BLaER1 (cell line): ENCODE data around the gene PCK1.

Source experiments
- H3K27ac ChIP-seq: shearing (Covaris generic); formaldehyde crosslinking; 2 replicates; pipeline ENCODE4 v1.8.1; 2022
- H3K27me3 ChIP-seq: shearing (Covaris generic); formaldehyde crosslinking; 2 replicates; pipeline ENCODE4 v1.8.1; 2022
- H3K36me3 ChIP-seq: shearing (Covaris generic); formaldehyde crosslinking; 2 replicates; pipeline ENCODE4 v1.8.1; 2022
- H3K4me1 ChIP-seq: shearing (Covaris generic); formaldehyde crosslinking; 2 replicates; pipeline ENCODE4 v1.8.1; 2022
- H3K4me2 ChIP-seq: shearing (Covaris generic); formaldehyde crosslinking; 2 replicates; pipeline ENCODE4 v1.8.1; 2022
- H3K4me3 ChIP-seq: shearing (Covaris generic); formaldehyde crosslinking; 2 replicates; pipeline ENCODE4 v1.8.1; 2022
- H3K9ac ChIP-seq: shearing (Covaris generic); formaldehyde crosslinking; 2 replicates; pipeline ENCODE4 v1.8.1; 2022
- H3K9me3 ChIP-seq: shearing (Covaris generic); formaldehyde crosslinking; 2 replicates; pipeline ENCODE4 v1.8.1; 2022
- H4K20me1 ChIP-seq: shearing (Covaris generic); formaldehyde crosslinking; 2 replicates; pipeline ENCODE4 v1.8.1; 2022
- Cebpa-rat ChIP-seq: shearing (Covaris generic); IDR thresholded peaks from 2 replicates; pipeline ENCODE4 v1.8.1; 2022

PCK1 gene

DNA sequence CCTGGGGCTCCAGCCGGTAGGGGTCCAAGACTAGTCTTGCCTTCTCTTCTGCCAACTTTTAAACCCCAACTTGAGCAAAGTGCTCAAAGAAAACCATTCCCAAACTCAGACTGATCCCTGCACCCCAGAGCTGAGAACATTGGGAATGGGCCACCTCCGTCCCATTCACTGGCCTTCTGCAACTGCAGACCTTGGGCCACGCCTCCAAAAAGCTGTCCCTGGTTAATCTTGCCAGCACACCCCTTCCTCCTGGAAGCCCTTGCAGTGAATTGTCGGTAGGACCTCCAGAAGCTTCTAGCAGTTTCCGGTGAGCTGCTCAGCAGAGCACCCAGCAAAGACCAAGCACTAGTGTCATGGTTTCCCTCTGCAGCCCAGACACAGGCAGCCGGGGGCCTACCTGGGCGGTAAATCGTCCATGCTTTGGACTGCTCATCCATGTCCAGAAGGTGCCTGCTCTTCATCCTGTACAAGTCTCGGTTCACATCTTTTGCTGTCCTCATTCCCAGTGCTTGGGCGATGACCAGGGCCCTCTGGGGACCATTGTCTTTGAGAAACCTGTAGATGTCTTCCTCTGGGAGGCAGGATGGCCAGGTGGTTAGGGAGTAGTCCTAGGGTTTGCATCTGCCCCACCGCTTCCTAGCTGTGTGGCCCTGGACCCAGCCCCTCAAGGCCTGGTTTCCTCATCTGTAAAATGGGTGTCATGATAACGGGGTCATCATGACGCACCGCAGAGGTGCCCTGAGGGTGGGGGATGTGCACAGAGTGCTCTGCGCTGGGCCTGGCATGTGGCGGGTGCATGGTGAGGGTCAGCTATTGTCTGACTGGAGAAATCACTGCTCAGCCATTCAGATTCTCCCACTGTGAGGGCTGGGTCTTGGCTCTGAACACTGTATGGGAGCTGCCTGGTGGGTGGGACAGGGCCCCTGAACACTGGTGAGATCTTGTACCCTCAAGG lies 53.9 kb downstream of the PCK1 start:
- Histone ChIP-seq H3K9ac (no peak overlapping the region), H3K36me3 (no peaks in the 10 kb centered on the region), H3K9me3 (no peaks in the 10 kb centered on the region), H3K4me2 (peak overlapping the region; percentile 95; the same call in 1 of the 2 replicates), H4K20me1 (peaks cover 12% of the 10 kb centered on the region; the same call in 1 of the 2 replicates), H3K27ac (no peak overlapping the region), H3K4me1 (peaks cover 67% of the 10 kb centered on the region), H3K4me3 (no peak overlapping the region), H3K27me3 (peaks cover 9% of the 10 kb centered on the region)
- TF ChIP-seq Cebpa-rat, result no peak

DNA sequence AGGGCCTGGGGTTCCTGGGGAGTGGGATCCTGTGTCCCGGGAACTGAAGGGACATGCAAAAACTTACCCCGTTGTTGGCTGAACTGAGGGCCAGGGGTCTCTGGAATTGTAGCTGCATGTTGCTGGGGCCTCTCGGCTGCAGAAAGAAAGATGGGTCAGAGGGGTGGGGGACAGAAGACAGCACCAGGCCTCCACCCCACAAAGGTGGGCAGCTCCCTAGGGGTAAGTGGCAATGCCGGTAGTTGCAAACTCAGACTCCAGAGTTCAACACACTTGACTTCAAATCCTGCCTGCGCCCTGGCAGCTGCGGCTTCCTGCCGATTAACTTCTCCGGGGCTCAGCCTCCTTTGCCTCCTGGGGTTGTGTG lies 54.5 kb downstream of the PCK1 start:
- peaks cover 68% of the 10 kb centered on the region for H3K4me1 ChIP-seq
- H3K4me3 ChIP-seq, result no peak overlapping the region
- no peaks in the 10 kb centered on the region for H3K9me3 ChIP-seq
- no peaks in the 10 kb centered on the region for H3K36me3 ChIP-seq
- peaks cover 9% of the 10 kb centered on the region for H3K27me3 ChIP-seq
- peak overlapping the region; percentile 95; the same call in 1 of the 2 replicates for H3K4me2 ChIP-seq
- no peak overlapping the region for H3K9ac ChIP-seq
- no peak overlapping the region for H3K27ac ChIP-seq
- H4K20me1 ChIP-seq, result peaks cover 18% of the 10 kb centered on the region
- TF ChIP-seq Cebpa-rat, result no peak

DNA sequence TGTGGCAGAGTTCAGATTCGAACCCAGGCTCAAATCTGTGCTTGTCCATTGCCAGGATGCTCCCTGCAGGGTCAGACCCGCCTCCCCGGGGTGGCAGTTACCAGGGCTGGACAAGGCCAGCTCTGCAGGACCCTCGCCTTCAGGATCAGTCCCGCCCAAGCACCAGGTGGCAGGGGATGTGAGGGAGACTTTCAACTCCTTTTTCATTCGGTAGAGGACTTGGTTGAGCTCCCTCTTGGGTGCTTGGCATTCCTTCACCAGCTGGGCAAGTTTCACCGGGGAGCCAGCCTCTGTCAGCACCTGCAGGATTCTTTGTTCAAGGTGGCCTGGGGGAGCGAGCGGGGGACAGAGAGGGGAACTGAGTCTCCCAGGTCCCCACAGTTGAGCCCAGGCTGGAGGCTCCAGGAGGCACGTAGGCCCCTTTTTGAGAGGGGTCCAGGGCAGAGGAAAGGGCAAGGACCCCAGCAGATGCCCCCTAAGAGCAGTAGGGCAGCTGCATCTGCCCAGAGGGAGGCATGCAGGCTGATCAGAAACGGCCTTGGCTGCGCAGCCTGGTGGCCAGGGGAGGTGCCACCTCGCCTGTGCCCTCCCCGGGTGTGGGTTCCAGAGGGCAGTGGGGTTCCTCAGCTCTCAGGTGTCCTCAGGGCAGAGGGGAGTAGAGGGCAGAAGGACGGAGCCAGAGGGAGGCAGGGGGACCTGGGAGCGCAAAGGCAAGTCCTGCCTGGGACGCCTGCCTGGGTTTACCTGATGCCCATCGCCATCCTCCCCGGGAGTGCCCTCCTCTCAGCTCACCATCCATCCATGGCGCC lies 55.4 kb downstream of the PCK1 start:
- Histone ChIP-seq H3K27me3 (peaks cover 9% of the 10 kb centered on the region), H3K4me2 (peak overlapping the region; percentile 95), H3K27ac (no peak overlapping the region), H3K4me1 (peaks cover 69% of the 10 kb centered on the region), H3K4me3 (no peak overlapping the region), H4K20me1 (peaks cover 19% of the 10 kb centered on the region), H3K9me3 (no peaks in the 10 kb centered on the region), H3K9ac (no peak overlapping the region), H3K36me3 (no peaks in the 10 kb centered on the region)
- TF ChIP-seq Cebpa-rat, result no peak

DNA sequence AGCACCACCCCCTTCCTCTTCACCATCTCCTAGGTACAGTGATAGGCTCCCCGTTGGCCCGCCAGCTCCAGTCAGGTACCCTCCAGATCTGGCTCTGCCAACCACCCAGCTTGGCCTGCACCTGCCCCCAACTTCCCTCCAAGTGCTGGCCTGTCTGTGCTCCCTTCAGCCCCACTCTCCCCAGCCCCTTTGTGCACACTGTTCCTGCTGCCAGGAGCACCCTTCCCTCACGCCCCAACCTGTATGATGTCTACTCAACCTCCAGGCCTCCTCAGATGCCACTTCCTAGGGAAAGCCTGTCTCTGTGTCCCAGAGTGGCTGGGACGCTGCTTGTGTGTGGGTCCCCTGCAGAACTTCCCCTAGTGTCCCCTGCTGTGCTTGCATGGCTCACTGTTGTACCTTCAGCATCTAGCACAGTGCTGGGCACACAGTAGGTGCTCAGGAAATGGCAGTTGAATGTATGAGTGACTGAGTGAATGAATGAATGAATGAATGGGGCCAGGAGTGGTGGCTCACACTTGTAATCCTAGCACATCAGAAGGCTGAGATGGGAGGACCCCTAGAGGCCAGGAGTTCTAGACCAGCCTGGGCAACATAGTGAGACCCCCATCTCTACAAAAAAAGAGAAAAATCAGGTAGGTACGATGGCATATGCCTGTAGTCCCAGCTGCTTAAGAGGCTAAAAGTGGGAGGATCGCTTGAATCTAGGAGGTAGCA lies 56.3 kb downstream of the PCK1 start:
- peaks cover 19% of the 10 kb centered on the region for H4K20me1 ChIP-seq
- H3K27me3 ChIP-seq, result peaks cover 9% of the 10 kb centered on the region
- no peaks in the 10 kb centered on the region for H3K36me3 ChIP-seq
- no peak overlapping the region for H3K27ac ChIP-seq
- TF ChIP-seq Cebpa-rat, result no peak
- no peaks in the 10 kb centered on the region for H3K9me3 ChIP-seq
- H3K4me2 ChIP-seq, result peak overlapping the region; percentile 95
- H3K4me1 ChIP-seq, result peaks cover 78% of the 10 kb centered on the region
- no peak overlapping the region for H3K4me3 ChIP-seq
- no peak overlapping the region for H3K9ac ChIP-seq
